Measurements from ENCODE around the gene P2RY6.

P2RY6 gene

DNA sequence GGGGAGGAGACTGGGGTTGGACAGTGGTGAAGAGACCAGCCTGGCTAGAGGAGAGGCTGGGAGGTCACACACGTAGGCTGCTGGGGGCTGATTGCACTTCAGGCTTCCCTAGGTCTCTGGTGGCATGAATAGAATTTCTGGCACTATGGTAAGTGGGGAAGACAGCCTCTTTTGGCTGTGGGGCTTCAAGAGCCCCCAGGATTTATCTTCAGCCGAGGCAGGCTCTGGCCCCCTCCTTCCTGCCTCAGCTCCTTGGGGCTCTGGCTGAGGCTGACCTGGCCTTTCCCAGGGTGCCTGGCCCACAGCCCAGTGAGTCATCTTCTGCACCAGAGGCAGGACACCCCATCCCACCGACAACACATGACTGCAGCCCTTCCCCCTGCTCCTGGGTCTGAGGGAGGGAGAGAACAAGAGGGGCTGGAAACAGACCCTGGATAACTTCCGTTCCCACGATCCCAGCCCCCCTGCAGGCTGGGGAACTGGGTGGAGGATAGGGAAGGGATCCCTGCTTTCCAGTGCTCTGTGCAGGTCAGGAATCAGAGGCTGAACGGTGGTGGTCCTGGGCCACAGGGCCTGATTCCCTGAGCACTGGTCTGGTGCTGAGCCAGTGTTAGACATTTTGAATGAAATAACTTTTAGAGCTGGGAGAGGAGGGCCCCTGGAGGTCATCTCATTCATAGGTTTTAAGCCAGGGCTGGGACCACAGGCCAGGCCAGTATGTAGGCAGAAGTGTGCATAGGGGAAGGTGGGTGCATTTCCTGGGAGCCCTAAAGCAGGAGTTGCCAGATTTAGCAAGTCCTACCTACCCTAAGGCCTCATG, 62.5 kb downstream of the P2RY6 start:
- no peak for DNase-seq (ENCODE audit: low read depth in 2 of 2)

DNA sequence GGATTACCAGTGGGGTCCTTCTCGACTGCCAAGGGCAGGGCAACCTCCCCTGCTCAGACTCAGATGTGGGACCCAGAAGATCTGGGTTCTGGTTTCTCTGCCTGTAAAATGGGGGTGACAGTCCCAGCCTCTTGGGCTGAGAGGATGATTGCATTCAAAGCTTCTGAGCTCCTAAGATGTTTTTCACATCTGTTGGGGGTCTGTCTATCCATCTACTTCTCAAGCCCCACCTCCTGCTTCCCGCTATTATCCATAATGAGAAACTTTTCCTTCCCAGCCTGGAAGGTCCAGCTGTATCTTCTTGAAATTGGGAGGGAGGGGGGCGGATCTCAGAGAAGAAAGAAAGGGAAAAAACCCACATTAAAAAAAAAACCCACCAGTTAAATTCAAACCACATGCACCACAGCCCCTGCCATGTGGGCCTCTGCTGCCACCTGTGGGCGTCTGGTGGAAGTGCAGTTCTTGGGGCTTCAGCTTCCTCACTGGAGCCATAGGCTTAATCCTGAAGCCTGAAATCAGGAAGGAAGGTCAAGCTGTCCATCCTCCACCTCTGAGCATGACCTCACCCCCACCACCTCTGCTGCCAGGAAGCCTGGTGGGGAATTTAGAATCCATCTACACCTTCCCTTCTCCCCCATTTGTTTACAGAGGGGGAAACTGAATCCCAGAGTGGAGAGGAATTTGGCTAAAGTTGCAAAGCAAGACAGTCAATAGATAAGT, 63.2 kb downstream of the P2RY6 start:
- peak; percentile 55 to 67 for DNase-seq (ENCODE audit: low read depth in 2 of 2)

DNA sequence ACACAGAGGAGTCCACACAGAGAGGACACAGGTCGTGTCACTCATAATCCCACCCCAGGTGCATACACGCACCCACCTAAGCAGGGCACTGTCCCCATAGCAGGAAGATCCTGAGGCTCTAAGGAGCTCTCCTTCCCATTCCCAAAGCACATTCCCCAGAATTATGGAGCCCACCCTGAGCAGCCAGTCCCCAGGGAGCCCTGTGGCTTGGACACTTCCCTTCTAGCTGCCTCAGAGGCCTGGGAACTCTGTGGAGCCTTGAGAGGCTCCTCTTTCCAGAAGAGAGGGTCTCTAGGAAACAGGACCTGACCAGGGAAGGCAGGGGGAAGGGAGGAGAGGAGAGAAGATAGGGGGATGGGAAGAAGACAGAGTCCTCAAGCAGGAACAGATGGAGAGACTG, 65.7 kb downstream of the P2RY6 start:
- DNase-seq (ENCODE audit: low read depth in 2 of 2), result no peak

DNA sequence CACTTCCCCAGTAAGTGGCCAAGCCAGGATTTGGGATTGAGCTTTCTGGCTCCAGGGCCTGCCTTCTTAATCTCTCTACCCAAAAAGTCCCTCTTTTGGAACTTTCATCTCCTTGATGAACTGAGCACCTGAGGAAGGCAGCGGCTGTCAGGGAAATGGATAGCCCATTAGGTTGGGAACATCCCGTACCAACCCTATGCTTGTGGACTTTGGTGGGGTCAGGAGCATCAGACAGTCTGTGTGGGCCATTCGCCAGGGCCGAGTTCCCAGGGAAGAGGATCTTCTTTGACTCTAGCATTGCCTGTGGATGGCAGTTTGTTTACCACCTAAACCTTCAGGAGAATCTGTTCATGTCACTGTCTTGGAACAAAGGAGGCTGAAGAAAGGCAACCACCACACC, 66.1 kb downstream of the P2RY6 start:
- DNase-seq (ENCODE audit: low read depth in 2 of 2), result no peak

DNA sequence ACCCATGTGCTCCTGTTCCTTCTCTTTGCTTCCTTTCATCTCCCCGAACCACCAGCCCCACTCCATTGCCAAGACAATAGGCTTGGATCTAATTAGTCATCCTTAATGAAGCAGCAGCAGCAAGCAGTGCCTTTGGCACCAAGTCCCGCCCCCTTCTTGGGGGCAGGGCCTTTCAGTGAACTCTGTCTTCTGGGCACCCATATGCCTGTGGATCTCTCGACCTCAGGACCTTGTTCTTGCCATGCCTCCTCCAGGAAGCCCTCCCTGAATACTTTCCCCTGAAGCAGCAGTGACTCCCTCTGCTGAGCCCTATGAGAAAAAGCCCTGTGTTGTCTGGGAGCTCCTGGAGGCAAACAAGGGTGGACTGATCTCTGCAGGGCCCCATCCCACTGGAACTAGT, 68.0 kb downstream of the P2RY6 start:
- no peak for DNase-seq (ENCODE audit: low read depth in 2 of 2)

DNA sequence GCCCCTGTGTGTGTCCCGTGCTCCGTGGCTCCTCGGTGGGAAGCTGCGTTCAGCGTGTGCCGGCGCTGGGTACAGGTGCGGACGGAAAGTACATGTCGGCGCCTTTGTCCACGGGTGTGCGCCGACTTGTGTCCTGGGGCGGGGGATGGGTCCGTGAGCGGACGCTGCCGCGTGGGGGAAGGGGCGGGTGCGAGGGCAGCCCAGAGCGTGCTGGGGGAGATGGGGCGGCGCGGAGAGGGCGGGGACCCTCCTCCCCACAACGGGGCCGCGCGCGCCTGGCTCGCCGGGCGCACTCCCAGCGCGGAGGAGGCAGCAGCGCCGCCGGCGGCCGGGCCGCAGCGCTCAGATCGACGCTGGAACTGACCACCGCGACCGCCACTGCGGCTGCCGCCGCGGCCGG, 70.5 kb downstream of the P2RY6 start:
- DNase-seq (ENCODE audit: low read depth in 2 of 2), result no peak

DNA sequence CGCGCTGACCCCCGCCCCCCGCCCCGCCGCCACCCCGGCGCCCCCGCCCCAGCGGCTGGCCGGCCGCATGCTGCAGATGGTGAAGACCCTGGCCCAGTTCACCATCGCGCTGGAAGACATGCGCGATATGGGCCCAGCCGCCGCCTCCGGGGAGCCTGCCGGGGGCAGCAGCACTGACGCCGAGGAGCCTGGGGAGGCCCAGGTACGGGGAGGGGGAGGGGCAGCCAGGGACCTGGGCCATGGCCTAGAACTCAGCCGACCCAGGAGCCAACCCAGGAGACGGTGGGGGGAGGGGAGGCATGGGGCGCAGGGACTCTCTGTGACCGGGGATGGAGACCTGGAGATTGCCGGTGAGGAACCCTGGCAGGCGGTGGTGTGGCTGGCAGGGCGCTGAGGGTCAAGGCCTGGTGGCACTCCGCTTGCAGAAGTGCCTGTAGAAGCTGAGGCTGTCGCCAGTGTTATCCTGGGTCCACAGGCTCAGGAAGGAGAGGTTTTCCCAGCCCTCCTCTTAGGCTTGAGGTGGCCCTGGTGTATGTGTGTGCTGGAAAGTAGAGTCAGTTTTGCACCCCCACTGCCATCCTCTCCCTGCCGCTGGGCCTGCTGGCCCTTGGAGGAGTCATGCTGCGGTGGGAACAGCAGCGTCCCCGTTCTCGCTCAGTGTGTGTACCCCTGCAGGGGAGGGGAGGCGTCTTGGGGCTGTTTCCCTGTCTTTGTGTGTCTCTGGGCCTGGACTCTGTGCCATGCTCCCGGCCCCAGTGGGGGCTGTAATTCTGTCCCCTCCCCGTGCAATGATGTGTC, 71.1 kb downstream of the P2RY6 start:
- no peak for DNase-seq (ENCODE audit: low read depth in 2 of 2)

DNA sequence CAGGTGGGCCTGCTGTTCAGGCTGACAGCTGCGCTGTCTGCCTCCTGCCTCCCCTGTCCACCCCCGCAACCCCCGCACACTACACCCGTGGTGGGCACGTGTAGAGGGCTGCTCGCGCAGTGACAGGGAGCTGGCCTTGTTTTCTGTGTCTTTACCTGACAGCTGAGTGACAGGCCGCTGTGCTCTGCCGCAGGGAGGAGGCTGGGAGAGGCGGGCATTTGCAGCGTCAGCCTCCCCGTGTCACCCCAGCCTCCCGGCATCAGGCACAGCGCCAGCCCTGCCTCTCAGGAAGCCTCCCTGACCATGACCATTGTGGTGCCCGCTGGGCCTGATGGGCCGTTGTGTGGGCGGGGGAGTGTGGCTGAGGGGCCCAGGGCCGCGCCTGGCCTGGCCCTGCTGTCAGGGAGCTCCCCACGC, 72.1 kb downstream of the P2RY6 start:
- no peak for DNase-seq (ENCODE audit: low read depth in 2 of 2)

DNA sequence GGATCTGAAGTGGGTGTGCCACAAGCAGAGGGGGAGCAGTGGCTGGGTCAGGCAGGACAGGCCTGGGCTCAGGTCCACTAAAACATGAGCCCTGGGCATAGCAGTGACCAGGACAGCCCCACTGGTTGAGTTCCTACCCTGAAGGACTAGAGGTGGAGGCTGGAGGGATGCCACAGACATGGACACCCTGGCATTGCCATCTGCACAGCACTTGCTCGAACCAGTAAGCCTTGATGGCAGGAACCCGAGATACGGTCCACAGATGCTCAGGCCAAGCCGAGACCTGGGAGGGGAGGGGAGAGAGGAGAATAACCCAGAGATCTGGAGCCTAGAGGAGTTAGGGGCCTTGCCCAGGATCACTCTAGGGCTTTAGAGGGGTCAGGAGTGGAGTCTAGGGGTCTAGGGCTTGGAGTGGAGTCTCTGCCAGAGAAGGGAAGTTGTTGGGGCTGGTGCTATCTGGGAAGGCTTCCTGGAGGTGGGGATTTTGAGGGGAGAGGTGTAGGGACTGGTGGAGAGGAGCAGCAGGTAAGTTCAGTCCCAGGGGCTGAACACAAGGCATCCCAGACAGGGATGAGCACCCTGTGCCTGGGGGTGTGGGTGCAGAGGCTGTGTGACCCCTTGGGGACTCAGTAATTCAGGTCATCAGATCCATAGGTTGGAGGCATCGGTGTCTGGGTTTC, 73.5 kb downstream of the P2RY6 start:
- DNase-seq (ENCODE audit: low read depth in 2 of 2), result no peak

DNA sequence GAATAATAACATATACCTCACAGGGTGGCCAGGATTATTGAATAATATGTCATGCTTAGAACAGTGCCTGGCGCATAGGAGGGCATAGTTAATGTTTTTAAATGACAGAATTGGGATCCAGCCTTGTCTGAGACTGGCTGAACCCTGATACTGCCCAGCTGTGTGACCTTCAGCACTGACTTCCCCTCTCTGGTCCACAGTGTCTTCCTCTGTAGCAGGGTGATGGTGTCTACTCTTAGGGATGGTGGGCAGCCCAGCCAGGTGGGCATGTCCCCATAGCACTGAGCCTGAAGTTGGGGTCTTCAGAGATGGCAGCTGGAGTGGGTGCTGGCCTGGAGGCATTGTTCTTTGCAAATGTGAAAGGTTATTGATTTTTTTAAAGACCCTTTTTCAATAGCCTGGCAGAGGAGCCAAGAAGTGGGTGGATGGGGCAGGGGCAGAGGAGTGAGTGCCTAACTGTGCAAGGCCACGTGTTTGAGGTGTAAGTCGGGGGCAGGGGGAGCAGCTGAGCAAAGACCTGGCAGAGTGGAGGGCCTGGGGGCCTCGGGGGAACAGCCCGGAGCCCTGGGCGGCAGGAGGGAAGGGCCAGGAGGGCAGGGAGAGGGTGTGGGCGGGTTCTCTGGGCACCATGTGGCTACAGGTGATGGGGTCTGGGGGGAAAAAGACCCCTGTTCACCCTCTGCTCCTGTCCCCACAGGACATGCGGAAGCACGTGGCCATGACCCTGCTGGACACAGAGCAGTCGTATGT, 74.2 kb downstream of the P2RY6 start:
- DNase-seq (ENCODE audit: low read depth in 2 of 2), result no peak

DNA sequence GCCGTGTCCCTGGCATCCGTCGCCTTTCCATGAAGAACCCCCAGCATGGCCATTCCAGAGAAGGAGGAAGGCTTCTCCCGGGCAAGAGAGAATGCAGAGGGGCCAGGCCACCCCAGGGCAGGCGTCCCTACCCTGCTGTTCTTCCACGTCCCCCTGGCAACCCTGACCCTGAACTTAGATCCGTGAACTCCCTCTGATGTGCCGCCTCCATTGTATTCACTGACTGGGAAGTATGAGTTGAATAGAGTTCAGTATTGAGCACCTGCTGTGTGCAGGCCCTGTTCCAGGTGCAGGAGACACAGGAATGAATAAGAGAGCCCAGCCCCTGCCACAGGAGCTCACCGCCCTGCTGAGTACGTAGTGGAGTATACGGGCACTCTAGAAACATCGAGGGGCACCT, 74.9 kb downstream of the P2RY6 start:
- DNase-seq (ENCODE audit: low read depth in 2 of 2), result no peak

Measured in stimulated activated CD8-positive, alpha-beta memory T cell treated with anti-CD3 and anti-CD28 coated beads, Interleukin-7, amount 100 ng/mL, for 1 hour (primary cell).